GM18505 (cell line): ENCODE results near the gene MS4A3.
"Not testable (repeated sequence)": the region's sequence is repeated elsewhere in the genome, so short reads cannot be mapped to it uniquely, and the experiment has no call there.

ENCODE experiments used
- ATAC-seq: cut with Tn5 transposase; IDR thresholded peaks from one replicate; pipeline ENCODE4 v1.9.1; 2021; ENCODE audit not compliant: unreplicated experiment
- POLR2A ChIP-seq: IDR thresholded peaks from 4 replicates; pipeline ENCODE4 v1.6.1; 2011; ENCODE audit warnings: borderline replicate concordance; ENCODE audit not compliant: insufficient read depth, insufficient read length; ENCODE audit errors: extremely low read depth

Gene MS4A3, protein sequence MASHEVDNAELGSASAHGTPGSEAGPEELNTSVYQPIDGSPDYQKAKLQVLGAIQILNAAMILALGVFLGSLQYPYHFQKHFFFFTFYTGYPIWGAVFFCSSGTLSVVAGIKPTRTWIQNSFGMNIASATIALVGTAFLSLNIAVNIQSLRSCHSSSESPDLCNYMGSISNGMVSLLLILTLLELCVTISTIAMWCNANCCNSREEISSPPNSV

DNA sequence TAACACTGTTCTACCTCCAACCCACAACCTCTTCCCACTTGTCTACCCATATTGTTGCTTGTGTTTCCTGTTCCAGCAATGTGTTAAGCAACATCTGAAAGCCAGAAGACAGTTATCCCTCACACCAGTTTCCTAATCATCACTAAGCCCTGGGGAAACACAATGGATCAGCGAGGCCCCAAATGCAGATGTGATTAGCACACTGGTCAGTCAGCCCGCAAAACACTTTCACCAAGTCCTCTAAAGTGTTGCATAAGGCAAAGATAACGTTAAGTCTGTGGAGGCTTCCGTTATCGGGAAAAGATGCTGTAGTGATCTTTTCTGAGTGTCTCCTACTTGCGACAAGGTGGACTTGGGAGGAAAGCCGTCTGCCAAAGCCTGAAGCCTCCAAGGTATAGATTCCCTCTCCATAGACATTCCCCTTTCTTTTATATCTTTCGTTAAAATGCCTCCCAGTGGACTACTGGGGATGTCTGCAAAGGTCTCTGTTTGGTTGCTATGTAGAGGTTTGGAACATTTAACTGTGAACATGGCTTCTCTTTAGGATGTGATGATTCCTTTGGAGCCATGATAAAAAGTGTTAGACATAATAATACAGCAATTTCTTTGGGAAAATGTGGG lies at the start of gene MS4A3:
MS4A3 (plus strand) TSS at position 317 of the 621 bp plus-strand sequence. CDS start 4,496 bp downstream, outside the sequence.
- no peak for TF ChIP-seq POLR2A
- ATAC-seq: no peak

DNA sequence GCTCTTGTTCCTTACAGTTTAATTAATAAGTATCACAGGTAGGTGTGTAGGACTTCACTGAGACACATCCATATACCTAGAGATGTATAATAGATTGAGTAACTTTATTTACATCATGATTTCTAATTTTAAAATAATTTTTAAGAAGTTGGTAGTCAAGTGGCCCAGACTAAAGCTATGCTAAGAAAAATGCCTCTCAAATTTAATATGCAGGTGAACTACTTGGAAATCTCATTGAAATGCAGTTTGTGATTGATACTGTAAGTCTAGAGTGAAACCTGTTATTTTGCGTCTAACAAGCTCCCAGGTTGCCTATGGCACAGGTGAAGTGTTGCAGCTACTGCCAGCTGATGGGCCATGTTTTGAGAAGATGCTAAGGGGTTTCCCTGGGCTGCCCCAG lies 39.6 kb upstream of the MS4A3 start, which contains the start of gene OOSP4B:
OOSP4B (plus strand) TSS at position 301 of the 400 bp plus-strand sequence.
- no peak for ATAC-seq
- TF ChIP-seq POLR2A: no peak

DNA sequence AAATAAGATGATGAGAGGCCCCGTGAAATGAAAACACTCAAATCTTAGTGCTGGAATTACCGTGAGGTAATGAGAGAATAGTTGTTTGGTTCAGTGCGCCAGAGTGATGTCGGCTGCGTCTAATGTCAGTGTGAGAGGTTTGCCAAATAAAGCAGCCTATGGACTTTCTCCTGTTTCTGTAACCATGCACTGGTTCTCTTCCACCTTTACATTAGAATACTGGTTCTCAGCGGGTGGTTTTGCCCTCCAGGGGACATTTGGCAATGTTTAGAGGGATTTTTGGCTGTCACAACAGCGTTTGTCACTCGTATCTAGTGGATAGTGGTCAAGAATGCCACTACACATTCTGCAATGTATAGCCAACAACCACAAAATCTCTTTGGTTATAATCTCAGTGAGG lies 38.4 kb upstream of the MS4A3 start:
- no peak for TF ChIP-seq POLR2A

DNA sequence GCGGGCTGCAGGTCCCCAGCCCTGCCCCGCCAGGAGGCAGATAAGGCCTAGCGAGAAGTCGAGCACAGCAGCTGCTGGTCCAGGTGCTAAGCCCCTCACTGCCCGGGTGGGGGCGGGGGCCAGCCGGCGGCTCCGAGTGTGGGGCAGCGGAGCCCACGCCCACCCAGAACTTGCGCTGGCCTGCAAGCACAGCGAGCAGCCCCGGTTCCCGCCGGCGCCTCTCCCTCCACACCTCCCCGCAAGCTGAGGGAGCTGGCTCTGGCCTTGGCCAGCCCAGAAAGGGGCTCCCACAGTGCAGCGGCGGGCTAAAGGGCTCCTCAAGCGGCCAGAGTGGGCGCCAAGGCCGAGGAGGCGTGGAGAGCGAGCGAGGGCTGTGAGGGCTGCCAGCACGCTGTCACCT lies 36.1 kb upstream of the MS4A3 start:
- not testable (repeated sequence) for ATAC-seq

More for the DNA sequence above, 38.4 kb upstream of the MS4A3 start:
- no peak for ATAC-seq

DNA sequence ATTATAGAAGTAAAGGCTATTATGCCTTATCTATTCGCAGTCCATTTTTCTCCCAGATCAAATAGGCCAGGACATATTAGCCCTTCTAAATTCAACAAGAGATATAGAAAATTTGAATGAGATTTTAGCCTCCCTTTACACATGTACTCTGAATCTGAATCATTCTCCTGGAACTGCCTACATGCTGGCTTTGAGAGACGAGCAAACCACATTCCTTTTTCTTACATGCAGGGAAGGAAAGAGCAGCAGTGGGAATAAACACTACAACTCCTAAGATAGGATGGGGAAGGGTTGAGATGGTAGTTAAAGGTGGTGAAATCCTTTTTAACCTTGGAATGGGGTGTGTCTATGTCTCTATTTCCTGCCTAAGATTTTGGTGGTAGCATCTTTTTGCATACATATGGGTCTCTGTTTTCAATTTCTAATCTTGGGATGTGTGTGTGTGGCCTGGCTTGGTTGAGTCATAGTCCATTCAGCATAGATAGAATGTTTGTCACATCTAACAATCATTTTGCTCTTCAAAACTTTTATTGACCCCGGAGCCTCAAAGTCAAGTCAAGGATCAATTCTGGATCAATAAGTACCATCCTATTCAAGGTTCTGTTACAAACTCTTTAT lies 27.3 kb upstream of the MS4A3 start:
- no peak for TF ChIP-seq POLR2A
- ATAC-seq: no peak

DNA sequence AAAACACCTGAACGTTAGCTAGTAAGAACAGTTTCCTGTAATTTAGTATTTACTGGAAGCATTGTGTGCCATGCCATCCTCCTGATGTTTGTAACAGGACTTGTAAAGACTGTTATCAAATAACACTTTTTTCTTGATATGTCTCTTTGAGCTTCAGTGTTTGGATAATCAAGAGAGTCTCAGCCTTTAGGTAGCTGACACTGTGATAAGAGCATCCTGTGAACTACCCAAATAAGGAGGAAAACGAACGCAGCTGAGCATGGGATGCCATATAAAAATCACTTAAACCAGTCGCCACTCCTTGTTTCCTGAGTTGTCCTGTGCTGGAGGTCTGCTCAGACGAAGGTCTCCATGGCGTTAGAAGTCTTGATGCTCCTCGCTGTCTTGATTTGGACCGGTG lies 16.4 kb upstream of the MS4A3 start, which contains the start of gene OOSP2:
OOSP2 (plus strand) TSS at position 301 of the 400 bp plus-strand sequence; CDS start at position 352, 51 bp downstream.
- TF ChIP-seq POLR2A: no peak
- ATAC-seq: no peak

DNA sequence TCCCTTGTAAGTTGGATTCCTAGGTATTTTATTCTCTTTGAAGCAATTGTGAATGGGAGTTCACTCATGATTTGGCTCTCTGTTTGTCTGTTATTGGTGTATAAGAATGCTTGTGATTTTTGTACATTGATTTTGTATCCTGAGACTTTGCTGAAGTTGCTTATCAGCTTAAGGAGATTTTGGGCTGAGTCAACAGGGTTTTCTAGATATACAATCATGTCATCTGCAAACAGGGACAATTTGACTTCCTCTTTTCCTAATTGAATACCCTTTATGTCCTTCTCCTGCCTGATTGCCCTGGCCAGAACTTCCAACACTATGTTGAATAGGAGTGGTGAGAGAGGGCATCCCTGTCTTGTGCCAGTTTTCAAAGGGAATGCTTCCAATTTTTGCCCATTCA lies 6.0 kb upstream of the MS4A3 start:
- ATAC-seq: not testable (repeated sequence)

DNA sequence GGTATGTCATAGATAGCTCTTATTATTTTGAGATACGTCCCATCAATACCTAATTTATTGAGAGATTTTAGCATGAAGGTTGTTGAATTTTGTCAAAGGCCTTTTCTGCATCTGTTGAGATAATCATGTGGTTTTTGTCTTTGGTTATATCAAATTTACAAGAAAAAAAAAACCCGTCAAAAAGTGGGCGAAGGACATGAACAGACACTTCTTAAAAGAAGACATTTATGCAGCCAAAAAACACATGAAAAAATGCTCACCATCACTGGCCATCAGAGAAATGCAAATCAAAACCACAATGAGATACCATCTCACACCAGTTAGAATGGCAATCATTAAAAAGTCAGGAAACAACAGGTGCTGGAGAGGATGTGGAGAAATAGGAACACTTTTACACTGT lies 5.6 kb upstream of the MS4A3 start:
- ATAC-seq: not testable (repeated sequence)

DNA sequence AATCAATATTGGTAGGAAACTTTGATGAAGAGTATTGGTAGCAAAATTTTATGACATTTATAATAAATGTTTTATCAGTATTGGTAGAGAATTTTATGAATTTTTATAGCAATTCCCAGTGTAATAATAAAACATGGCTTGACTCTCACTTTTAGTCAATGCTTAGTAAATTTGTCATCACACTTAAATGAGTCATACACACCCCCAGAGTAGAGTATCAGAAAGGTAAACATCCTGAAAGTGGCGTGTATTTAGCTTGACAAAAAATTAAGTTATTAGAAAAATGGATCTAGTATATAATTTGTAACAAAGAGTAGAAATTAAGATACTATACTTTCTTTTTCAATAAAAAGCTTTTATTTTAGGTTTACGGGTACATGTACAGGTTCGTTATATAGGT lies 2.6 kb downstream of the MS4A3 start:
- TF ChIP-seq POLR2A: no peak
- no peak for ATAC-seq

DNA sequence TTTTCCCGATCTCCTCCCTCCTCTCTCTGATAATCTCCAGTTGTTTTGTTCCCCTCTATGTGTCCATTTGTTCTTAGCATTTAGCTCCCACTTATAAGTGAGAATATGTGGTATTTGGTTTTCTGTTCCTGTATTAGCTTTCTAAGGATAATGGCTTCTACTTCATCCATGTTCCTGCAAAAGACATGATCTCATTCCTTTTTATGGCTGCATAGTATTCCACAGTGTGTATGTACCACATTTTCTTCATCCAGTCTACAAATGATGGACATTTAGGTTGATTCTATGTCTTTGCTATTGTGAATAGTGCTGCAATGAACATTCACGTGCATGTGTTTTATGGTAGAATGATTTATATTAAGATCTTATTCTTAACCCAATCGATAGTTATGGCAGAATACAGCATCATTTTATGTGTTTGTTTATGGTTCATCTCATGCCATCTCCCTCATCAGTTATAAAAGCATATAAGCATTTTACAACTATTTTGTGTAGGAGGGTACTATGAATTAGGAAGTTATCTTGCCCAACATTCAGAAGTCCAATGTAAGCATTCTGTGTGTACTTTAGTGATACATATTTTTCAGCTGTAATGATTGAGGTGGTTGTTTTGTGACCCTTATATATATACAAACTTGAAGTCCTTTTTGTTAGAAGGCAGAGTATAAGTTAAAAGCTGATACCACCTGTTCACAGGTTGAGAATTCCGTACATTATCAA lies 3.2 kb downstream of the MS4A3 start:
- no peak for ATAC-seq
- no peak for TF ChIP-seq POLR2A

DNA sequence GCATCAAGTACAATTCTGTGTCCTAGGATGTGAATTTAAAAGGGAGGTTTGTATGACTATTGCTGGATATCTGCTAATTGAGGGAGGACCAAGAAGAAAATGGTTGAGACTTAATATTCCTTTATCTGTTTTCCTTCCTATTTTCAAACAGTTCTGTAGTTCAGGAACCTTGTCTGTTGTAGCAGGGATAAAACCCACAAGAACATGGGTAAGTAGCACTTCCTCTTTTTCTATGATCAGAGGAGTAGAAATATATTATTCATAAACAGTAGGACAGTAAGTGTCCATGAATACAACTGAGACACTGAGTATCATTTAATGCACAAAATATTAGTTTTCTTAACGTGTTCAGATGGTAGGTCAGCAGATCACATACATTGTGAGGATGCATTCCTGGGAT lies 7.6 kb downstream of the MS4A3 start:
- no peak for TF ChIP-seq POLR2A
- no peak for ATAC-seq

DNA sequence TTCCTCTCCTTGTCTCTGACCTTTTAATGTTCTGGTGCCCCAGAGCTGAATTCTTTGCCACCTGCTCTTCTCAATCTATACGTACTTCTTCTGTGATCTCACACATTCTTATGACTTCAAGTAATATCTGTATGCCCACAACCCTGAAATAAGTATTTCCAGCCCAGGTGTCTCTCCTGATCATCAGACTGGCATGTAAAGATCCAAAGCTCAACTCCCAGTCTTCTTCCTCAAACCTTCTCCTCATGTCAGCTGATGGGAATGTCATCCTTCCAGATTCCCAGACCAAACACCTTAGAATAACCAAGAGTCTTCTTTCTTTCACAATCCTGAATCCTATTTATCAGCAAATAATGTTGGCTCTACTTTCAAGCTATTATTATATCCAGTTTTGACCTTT lies 9.3 kb downstream of the MS4A3 start:
- ATAC-seq: no peak
- TF ChIP-seq POLR2A: no peak

DNA sequence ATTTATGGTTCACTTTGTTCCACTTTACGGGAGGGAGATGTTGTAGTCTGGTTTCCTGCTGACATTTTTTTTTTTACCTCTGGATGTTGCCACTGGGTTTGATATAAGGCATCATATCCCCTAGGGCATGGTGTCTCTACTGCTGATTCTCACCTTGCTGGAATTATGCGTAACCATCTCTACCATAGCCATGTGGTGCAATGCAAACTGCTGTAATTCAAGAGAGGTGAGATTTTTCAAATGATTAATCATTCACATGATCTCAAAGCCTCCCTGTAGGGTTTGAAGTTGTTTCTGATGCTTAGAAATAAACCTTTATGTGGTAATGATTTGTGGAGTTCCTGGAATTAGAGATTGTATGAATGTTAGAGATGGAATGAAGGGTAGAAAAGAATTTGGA lies 13.0 kb downstream of the MS4A3 start:
- no peak for TF ChIP-seq POLR2A
- ATAC-seq: no peak

DNA sequence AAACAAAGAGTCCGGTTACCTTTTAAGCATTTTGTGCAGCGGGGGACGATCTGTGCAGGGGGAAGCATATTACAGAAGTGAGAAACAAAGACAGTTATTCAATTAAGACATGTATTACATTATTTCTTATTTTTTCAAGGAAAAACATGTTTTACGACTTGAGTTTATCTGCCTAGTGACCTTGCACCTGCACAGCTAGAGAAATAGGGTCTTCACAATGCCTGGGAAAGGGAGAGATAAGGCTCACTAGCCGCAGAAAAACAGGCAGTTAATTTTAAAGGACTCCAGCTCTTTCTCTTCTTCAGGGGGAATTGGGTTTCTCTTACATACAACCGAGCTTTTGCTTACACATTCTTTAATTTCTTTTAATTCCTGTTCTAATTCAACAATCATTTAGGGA lies 15.2 kb downstream of the MS4A3 start:
- ATAC-seq: not testable (repeated sequence)
